HFF-Myc (cell line): ENCODE measurements around the gene FYTTD1.

ENCODE experiments used
- DNase-seq: peaks from one replicate; pipeline ENCODE4 v3.0.0-alpha.2; 2011; ENCODE audit warnings: low read depth; ENCODE audit errors: extremely low read depth
- H3K4me3 ChIP-seq: replicated peaks from 2 replicates; pipeline ENCODE4 v1.5.1; 2011; ENCODE audit warnings: low read depth, mild to moderate bottlenecking, control low read depth, low read length
- TF ChIP-seq, protein P1 (sequence below): IDR thresholded peaks from 2 replicates; pipeline ENCODE4 v1.5.1; 2012; ENCODE audit warnings: mild to moderate bottlenecking, low read depth, low read length, control low read depth; ENCODE audit errors: missing control alignments

The FYTTD1 gene

DNA sequence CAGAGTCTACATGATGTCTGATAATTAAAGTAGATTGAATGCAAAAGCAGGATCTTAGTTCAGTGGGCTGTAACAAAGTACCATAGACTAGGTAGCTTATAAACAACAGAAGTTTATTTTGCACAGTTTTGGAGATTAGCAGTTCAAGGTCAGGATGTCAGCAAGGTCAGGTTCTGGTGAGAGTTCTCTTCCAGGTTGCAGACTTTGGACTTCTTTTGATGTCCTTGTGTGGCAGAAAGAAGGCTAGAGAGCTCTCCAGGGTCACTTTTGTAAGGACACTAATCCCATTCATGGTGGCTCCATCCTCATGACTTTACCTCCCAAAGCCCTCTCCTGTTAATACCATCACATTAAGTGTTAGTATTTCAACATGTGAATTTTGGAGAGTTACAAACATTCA is 12.1 kb downstream of the FYTTD1 start:
- no peak for DNase-seq
- H3K4me3 ChIP-seq = no peak overlapping the region
- TF ChIP-seq, protein P1, sequence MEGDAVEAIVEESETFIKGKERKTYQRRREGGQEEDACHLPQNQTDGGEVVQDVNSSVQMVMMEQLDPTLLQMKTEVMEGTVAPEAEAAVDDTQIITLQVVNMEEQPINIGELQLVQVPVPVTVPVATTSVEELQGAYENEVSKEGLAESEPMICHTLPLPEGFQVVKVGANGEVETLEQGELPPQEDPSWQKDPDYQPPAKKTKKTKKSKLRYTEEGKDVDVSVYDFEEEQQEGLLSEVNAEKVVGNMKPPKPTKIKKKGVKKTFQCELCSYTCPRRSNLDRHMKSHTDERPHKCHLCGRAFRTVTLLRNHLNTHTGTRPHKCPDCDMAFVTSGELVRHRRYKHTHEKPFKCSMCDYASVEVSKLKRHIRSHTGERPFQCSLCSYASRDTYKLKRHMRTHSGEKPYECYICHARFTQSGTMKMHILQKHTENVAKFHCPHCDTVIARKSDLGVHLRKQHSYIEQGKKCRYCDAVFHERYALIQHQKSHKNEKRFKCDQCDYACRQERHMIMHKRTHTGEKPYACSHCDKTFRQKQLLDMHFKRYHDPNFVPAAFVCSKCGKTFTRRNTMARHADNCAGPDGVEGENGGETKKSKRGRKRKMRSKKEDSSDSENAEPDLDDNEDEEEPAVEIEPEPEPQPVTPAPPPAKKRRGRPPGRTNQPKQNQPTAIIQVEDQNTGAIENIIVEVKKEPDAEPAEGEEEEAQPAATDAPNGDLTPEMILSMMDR = no peak

DNA sequence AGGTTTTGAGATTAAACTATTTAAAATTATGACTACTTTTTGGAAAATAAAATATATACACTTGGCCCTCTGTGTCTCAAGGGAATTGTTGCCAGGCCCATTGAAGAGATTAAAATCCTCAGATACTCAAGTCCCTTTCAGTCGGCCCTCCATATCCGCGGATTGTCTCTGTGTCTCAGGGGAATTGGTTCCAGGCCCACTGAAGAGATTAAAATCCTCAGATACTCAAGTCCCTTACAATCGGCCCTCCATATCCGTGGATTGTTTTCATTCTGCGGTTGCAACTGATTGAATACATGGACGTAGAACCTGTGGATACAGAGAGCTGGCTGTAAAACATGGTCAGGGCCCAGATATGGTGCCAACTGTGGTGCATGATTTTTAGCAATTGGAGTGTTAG is 25.6 kb downstream of the FYTTD1 start:
- TF ChIP-seq, protein P1 = no peak
- H3K4me3 ChIP-seq = no peak overlapping the region
- DNase-seq = no peak

DNA sequence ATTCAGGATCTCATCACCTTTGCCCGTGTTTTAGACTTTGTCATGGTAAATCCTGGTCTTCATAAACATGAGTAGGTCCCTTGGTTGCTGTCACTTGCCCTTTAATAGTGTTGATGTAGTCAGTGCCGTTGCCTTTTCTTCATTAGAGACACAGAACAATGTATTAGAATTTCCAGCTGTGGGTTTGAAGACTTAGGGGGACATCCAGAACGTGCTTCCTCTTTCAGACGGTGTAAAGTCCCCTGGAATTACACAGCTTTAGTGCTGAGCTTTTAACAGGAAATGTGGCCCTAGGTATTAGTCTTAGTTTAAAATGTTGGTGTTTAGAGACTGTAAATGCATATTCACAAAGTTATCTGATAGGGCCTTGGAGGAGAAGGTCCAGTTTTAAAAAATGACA is 32.5 kb downstream of the FYTTD1 start:
- DNase-seq = no peak
- no peak overlapping the region for H3K4me3 ChIP-seq
- TF ChIP-seq, protein P1 = no peak

DNA sequence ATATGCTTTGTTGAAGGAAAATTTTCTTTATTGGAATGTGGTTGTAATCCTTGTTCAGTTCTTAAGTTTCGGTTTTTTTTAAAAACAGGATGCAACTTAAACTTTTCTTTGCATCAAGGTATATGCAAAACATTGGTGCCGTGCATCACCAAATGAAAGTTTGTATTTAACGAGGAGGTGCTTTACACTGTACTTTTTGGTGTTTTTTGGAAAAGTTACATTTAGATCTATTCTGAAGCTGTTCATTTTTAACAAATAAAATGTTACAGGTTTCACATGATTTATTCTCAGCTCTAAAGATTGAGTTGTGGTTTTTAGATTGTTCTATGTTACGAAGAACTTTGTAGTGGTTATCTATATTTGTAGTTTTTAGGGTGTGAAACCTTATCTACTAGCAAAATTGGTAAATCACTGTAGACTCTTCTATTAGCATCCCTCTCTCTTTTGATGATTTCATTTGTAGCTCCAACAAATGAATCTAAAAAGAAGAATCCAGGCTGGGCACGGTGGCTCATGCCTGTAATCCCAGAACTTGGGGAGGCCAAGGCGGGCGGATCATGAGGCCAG is 34.4 kb downstream of the FYTTD1 start:
- TF ChIP-seq, protein P1 = no peak
- H3K4me3 ChIP-seq = no peak overlapping the region
- no peak for DNase-seq

- no peak overlapping the region for H3K4me3 ChIP-seq
- TF ChIP-seq, protein P1 = no peak
- no peak for DNase-seq
Observed at GRCh38 chr3:197787412-197787811, 37.7 kb downstream of the FYTTD1 start.

DNA sequence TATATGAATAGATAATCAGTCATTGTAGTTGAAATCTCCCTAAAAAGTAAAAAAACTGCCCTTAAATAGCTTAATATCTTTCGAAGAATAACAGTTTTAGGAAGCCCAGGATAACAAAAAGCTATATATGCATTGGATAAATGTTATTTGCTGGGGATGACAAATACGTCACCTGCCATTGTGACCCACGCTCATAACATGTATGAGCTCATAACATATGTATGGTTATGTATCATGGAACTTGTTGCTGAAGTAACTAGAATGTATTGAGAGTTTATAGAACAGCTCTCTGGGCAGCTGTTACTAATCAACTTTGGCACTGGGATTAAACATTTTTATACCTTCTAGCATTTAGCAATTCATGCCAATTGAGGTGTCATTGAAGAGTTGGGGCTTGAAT is 39.6 kb downstream of the FYTTD1 start:
- H3K4me3 ChIP-seq = no peak overlapping the region
- TF ChIP-seq, protein P1 = no peak
- no peak for DNase-seq

DNA sequence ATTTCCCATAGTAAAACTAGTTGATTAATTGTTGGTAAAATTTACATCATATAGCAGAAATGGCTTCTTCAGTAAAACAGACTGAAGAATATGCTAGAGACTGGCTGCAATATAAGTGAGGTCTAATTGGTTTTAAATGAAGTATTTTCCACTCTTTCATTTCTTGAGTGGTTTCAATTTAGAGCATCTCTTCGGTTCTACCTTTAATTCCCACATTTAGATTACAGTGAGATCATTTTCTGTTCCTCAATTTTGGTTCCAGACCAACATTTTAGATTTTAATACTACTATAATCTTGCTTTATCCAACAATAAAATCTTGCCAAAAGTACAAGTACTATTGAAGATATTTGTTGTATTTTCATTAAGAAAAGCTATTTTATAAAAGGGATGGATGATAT is 40.4 kb downstream of the FYTTD1 start:
- TF ChIP-seq, protein P1 = no peak
- no peak overlapping the region for H3K4me3 ChIP-seq
- DNase-seq = no peak
